Vagina (tissue), 2 donors: ENCODE results near the gene USH2A.

Experiments used
- CTCF ChIP-seq, 3 experiments: fragments of 450-650 bp in 2 of 3; fragments of 200-600 bp in 1 of 3; sonication (generic) in 1 of 3; IDR thresholded peaks; one replicate each; pipeline ENCODE4 v1.5.1; 2017 to 2019; ENCODE audit warnings: antibody characterized with exemption in 3 of 3, mild to moderate bottlenecking in 2 of 3, moderate library complexity in 2 of 3
- POLR2A ChIP-seq, 2 donors: fragments of 450-650 bp; IDR thresholded peaks; one replicate each; pipeline ENCODE4 v1.6.1; 2017; ENCODE audit warnings: antibody characterized with exemption in 2 of 2, mild to moderate bottlenecking in 2 of 2, moderate library complexity in 2 of 2
- POLR2AphosphoS5 ChIP-seq, 2 donors: sonication (generic); formaldehyde crosslinking; IDR thresholded peaks; one replicate each; pipeline ENCODE4 v1.9.0; 2017; ENCODE audit warnings: antibody characterized with exemption in 2 of 2, mild to moderate bottlenecking in 2 of 2, low read depth in 1 of 2; ENCODE audit not compliant: insufficient read depth in 1 of 2

- TF ChIP-seq CTCF (IDR thresholded peaks at IDR 0.05) (no peak), POLR2A (IDR thresholded peaks at IDR 0.05) (no peak), POLR2AphosphoS5 (IDR thresholded peaks at IDR 0.05; ENCODE audit: insufficient read depth in 1 of 2, low read depth in 1 of 2) (no peak)
Observed at GRCh38 chr1:216044538-216044937, 378.7 kb downstream of the USH2A start.
